Measurements from ENCODE around the gene ATAD3B. TPM values are rescaled to one million over a fixed set of nuclear protein-coding genes. Genes with fewer than 3 reads are reported as not detected.
"Not testable (repeated sequence)": the region's sequence is repeated elsewhere in the genome, so short reads cannot be mapped to it uniquely, and the experiment has no call there.

ATAD3B gene
- total RNA-seq, 1 donor from 2014 or later, result 14.2 TPM

DNA sequence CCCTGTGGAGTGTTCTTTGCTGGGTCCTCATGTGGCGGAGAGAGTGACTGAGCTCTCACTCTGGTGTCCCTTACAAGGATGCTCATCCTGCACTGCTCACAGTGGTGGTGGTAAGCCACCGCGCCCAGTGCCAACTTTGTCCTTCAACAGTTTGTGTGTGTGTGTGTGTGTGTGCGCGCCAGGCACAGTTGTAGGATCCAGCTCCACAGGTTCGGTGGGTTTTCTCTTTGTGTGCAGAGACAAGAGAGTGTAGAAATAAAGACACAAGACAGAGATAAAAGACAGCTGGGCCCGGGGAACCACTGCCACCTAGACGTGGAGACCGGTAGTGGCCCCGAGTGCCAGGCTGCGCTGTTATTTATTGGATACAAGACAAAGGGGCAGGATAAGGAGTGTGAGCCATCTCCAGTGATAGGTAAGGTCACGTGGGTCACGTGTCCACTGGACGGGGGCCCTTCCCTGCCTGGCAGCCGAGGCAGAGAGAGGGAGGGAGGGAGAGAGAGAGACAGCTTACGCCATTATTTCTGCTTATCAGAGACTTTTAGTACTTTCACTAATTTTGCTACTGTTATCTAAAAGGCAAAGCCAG is 33.3 kb downstream of the ATAD3B start:
- peak overlapping the region; percentile 14 to 53 for H3K27ac ChIP-seq
- peak; percentile 23 to 85 for DNase-seq (ENCODE audit: low spot score in 2 of 2)
- H3K36me3 ChIP-seq; intact Hi-C loops (cut with DNase I); H3K9me3 ChIP-seq; H3K4me1 ChIP-seq; H3K27me3 ChIP-seq; H3K4me3 ChIP-seq: not testable (repeated sequence)
- TF ChIP-seq, protein P1, sequence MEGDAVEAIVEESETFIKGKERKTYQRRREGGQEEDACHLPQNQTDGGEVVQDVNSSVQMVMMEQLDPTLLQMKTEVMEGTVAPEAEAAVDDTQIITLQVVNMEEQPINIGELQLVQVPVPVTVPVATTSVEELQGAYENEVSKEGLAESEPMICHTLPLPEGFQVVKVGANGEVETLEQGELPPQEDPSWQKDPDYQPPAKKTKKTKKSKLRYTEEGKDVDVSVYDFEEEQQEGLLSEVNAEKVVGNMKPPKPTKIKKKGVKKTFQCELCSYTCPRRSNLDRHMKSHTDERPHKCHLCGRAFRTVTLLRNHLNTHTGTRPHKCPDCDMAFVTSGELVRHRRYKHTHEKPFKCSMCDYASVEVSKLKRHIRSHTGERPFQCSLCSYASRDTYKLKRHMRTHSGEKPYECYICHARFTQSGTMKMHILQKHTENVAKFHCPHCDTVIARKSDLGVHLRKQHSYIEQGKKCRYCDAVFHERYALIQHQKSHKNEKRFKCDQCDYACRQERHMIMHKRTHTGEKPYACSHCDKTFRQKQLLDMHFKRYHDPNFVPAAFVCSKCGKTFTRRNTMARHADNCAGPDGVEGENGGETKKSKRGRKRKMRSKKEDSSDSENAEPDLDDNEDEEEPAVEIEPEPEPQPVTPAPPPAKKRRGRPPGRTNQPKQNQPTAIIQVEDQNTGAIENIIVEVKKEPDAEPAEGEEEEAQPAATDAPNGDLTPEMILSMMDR (IDR thresholded peaks at IDR 0.05), result peak; percentile 44 to 46 (median 44)

DNA sequence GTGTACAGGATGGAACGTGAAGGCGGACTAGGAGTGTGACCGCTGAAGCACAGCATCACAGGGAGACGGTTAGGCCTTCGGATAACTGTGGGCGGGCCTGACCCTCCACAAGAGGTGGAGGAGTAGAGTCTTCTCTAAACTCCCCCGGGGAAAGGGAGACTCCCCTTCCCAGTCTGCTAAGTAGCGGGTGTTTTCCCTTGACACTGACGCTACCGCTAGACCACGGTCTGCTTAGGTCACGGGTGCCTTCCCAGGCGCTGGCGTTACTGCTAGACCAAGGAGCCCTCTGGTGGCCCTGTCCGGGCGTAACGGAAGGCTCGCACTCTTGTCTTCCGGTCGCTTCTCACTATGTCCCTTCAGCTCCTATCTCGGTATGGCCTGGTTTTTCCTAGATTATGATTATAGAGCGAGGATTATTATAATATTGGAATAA is 33.8 kb downstream of the ATAD3B start:
- H3K27me3 ChIP-seq; H3K36me3 ChIP-seq; DNase-seq (ENCODE audit: low spot score in 2 of 2); intact Hi-C loops (cut with DNase I); H3K4me1 ChIP-seq; H3K4me3 ChIP-seq; H3K9me3 ChIP-seq: not testable (repeated sequence)
- TF ChIP-seq, protein P1 (IDR thresholded peaks at IDR 0.05), result peak in 1 of 3 experiments; percentile 24
- H3K27ac ChIP-seq, result peak overlapping the region; percentile 14 to 53

DNA sequence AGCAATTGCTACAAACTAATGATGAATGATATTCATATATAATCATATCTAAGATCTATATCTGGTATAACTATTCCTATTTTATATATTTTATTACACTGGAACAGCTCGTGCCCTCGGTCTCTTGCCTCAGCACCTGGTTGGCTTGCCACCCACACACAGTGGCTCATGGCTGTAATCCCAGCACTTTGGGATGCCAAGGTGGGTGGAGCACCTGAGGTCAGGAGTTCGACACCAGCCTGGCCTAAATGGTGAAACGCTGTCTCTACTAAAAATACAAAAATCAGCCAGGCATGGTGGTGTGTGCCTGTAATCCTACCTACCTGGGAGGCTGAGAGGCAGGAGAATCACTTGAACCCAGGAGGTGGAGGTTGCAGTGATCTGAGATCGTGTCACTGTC is 34.2 kb downstream of the ATAD3B start:
- H3K27me3 ChIP-seq; H3K4me3 ChIP-seq; H3K4me1 ChIP-seq; intact Hi-C loops (cut with DNase I); H3K9me3 ChIP-seq; H3K36me3 ChIP-seq; DNase-seq (ENCODE audit: low spot score in 2 of 2): not testable (repeated sequence)
- peak overlapping the region in 1 of 2 donors; percentile 53 for H3K27ac ChIP-seq

DNA sequence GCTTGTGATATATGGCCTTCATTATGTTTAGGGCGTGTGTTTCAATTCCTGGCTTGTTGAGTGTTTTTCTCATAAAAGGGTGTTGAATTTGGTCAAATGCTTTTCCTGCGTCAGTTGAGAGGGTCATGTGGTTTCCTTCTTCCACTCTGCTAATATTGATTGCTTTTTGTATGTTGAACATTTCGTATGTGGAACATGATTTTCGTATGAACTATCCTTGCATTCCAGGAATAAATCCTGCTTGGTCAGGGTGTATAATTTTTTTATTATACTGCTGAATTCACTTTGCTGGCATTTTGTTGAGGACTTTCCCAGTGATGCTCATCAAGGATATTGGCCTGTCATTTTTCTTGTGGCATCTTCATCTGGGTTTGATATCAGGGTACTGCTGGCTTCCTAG is 35.7 kb downstream of the ATAD3B start:
- Histone ChIP-seq H3K27ac (no peak overlapping the region), H3K27me3 (no peaks in the 10 kb centered on the region), H3K36me3 (no peaks in the 10 kb centered on the region), H3K4me1 (peaks cover 0 to 10% of the 10 kb centered on the region in 2 donors), H3K9me3 (no peaks in the 10 kb centered on the region), H3K4me3 (no peak overlapping the region)
- intact Hi-C loops (cut with DNase I), result no loop called here
- no peak for DNase-seq (ENCODE audit: low spot score in 2 of 2)
- TF ChIP-seq, protein P1 (IDR thresholded peaks at IDR 0.05), result no peak

DNA sequence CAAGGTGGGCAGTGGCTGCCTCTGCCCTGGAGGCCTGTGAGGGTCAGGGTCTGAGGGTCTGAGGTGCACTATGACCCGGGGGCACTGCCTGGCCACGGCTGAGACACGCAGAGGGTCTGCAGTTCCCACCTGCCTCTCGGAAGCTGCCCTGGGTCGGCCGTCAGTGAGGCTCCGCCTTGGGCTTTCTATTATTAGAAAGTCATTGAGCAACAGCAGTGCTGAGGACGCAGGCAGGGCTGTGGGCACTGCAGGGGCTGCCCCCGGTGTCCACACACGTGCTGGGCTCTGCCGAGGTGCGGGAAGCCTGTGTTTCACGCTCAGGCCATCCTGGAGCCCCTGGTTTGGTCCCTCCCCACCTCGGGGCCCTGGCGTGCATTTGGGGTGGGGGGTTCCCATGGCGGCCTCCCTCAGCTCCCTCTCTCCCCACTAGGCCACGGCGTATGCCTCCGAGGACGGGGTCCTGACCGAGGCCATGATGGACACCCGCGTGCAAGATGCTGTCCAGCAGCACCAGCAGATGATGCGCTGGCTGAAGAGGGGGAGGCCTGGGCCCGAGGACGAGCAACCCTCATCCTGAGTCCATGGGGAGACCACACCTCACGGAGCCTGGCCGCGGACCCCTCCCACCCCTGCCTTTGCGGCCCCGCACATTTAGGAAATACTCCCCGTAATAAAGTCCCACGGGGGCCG is 37.4 kb downstream of the ATAD3B start:
- intact Hi-C loops (cut with DNase I), result not testable (repeated sequence)

DNA sequence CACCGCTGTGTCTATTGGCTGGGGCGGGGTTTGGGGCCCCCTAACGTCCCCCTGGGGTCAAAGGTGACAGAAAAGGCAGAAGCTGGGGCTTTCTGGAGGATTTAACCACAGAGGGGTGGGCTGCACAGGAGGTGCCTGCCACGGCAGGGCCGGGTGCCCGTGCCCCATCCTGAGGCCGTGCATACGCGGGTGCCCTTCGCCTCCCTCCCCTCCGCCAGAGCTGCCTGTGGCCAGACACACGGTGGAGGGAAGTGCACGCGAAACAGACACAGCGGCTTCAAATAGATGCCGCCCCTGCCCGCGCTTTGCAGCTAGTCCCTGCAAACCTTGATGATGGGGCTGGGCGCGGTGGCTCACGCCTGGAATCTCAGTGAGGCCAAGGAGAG is 37.9 kb downstream of the ATAD3B start:
- DNase-seq (ENCODE audit: low spot score in 2 of 2); H3K27me3 ChIP-seq; H3K4me3 ChIP-seq; intact Hi-C loops (cut with DNase I); H3K27ac ChIP-seq; H3K36me3 ChIP-seq; H3K9me3 ChIP-seq: not testable (repeated sequence)
- peaks cover 0 to 10% of the 10 kb centered on the region in 2 donors for H3K4me1 ChIP-seq

More for the DNA sequence above, 37.4 kb downstream of the ATAD3B start:
- not testable (repeated sequence) for H3K4me3 ChIP-seq; H3K36me3 ChIP-seq; H3K27ac ChIP-seq; H3K9me3 ChIP-seq; H3K27me3 ChIP-seq; DNase-seq (ENCODE audit: low spot score in 2 of 2)
- H3K4me1 ChIP-seq, result peaks cover 0 to 10% of the 10 kb centered on the region in 2 donors

DNA sequence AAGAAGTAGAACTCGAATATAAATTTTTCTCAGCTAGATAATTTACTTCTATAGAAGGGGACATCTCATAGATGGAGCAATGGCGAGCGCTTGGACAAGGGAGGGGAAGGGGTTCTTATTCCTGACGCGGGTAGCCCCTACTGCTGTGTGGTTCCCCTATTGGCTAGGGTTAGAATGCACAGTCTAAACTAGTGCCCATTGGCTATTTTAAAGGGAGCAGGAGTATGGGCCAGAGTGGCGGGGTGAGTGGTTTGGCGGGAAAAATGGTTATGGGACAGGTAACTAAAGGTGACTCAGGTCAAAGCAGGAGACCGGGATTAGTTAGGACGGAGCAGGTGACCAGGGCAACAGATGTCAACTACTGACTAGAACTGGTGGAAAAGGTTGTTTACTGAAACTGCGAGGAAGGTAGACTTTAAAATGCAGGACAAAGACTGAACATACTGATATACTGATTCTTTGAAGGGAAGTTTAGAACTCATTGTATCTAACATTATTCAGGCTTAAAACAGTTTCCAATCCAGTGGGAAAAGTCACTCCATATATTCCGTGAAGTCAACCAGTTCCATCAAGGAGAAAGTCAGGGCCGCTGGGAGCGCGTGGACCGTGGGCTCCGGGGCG is 39.5 kb downstream of the ATAD3B start:
- H3K4me3 ChIP-seq, result peak overlapping the region; percentile 81
- intact Hi-C loops (cut with DNase I), result loop anchor here (1.0 to 10.0 kb wide), 4 partner anchors 40 to 396 kb away; partner anchors contain the start of genes ATAD3B, C1orf159 and MRPL20
- DNase-seq (ENCODE audit: low spot score in 2 of 2), result no peak
- peaks cover 0 to 7% of the 10 kb centered on the region in 2 donors for H3K4me1 ChIP-seq
- TF ChIP-seq, protein P1 (IDR thresholded peaks at IDR 0.05), result no peak
- H3K36me3 ChIP-seq, result no peaks in the 10 kb centered on the region
- no peaks in the 10 kb centered on the region for H3K9me3 ChIP-seq
- peak overlapping the region; percentile 85 to 93 for H3K27ac ChIP-seq
- no peaks in the 10 kb centered on the region for H3K27me3 ChIP-seq
